HG02798 (cell line): Measurements from ENCODE around the gene MRFAP1L1.
"Not testable (repeated sequence)": the region's sequence is repeated elsewhere in the genome, so short reads cannot be mapped to it uniquely, and the experiment has no call there.

Source experiments
- ATAC-seq: cut with Tn5 transposase; IDR thresholded peaks from one replicate; pipeline ENCODE4 v1.9.1; 2021; ENCODE audit warnings: mild to moderate bottlenecking; ENCODE audit not compliant: unreplicated experiment, poor library complexity

Gene MRFAP1L1

GRCh38 chr4:6739920-6740319, 30.3 kb upstream of the MRFAP1L1 start:
- ATAC-seq = no peak

DNA sequence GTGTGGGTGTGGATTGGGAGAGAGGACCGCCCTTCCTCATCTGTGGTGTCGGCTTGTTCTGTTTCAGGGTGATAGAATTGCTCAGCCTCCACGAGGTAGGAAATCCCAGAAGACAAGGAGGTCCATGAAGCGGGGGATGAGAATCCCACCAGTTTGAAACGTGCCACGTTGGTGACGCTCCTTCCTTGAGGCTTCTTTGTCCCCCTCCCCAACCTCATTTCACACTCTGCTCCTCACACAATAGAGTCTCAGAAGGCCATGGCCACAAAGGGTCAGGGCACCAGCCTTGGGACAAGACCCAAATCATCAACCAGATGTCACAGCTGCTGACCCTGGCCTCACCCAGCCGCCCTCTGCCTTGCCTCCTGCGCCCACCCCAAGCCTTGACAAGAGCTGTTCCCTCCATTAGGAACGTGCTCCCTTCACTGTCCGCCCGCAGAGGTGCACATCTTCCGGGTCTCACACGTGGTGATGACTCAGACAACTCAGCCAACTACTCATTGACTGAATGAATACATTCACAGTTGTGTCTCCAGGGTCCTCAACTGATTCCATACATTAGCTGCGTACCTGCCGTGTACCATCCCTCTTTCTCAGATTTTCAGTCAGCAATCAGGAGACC, 24.6 kb upstream of the MRFAP1L1 start:
- no peak for ATAC-seq

DNA sequence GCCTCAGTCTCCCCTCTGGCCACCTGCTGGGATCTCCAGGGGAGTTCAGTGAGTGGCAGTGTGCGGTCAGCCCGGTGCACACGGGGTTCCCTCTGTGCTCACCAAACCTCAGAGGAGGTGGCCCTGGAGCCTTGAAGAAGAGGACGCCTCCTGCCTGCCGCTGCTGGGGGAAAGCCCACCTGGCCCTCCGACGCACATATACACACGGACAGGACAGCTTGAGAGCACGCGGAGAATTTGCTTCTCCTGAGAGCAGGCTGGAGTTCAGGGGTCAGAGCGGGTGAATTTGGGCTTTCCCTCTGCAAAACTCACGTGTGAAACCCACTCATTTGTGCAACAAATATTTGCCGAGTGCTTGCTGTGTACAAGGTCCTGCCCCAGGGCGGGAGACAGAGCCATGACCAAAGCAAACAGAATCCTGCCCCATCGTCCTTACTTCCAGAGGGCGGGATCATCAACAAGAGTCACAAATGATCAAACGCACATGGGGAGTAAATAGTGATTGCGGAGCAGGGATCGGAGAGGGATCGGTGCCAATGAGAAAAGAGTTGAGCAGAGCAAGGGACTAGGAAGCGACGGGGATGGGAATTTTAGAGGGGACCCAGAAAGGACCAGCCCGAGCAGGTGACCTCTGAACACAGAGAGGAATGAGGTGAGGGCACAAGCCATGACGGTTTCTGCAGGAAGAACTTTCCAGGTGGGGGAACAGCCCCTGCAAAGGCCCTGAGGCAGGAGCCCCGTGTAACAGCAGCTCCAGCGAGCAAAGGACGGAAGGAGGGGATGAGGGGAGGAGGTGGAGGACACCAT, 23.9 kb upstream of the MRFAP1L1 start:
- ATAC-seq = no peak

DNA sequence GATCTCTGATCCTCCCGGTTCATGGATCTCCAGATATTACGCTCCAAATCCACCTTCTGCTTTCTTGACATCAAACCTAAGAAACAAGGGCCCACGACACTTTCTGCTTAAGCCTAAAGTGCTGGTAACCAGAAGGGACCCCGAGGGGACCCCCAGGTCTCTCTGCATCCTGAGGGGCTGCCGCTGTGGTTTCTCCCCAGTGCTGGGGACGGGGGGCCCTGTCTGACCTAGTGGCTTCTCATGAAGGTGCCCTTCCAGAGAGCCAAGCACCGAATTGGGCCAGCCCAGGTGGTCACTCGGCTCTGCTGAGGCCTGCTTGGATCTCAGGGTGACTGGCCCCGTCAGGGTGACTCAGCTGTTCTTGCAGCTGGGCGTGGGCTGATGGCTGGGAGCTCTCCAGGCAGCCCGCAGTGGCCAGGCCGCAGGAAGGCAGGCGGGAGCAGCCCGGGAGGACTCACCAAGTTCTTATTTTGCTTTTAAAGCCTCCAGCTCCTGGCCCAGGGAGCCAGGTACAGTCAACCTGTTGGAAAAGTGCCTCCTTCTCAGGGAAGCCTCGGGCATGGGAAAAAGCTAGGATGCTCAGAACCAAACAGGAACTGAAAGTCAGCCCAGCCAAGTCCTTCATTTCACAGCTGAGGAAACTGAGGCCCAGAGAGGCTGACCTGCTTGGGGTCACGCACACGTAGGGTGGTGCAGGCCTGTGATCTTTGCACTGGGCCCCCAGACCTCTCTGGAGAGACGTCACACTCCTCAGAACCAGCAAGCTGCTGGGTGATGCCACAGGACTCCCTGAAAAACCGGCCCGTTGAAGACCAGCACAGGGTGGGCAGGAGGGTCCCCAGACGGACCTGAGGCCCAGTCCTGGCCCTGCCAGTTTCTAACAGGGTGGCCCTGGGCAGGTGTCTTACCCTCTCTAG, 23.0 kb upstream of the MRFAP1L1 start:
- ATAC-seq = no peak

GRCh38 chr4:6731780-6732179, 22.1 kb upstream of the MRFAP1L1 start:
- ATAC-seq = no peak

- ATAC-seq = no peak
Observed at GRCh38 chr4:6731318-6731675, 21.6 kb upstream of the MRFAP1L1 start.

GRCh38 chr4:6730603-6731317, 21.1 kb upstream of the MRFAP1L1 start:
- no peak for ATAC-seq

GRCh38 chr4:6728320-6729029, 18.8 kb upstream of the MRFAP1L1 start:
- no peak for ATAC-seq

DNA sequence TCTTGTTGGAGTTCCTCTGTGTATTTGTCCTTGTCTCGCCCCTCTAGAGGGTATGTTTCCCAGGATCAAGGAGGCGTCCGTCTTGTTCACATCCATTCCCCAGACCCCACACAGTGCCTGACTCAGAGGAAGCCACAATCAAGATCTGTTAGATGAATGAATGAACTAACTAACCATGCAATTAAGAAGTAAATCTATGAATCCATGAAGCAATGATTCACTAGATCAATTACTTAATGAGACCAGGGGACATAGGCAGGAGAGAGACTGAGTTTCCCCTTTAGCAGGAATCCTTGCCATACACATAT, 18.2 kb upstream of the MRFAP1L1 start:
- ATAC-seq = no peak

DNA sequence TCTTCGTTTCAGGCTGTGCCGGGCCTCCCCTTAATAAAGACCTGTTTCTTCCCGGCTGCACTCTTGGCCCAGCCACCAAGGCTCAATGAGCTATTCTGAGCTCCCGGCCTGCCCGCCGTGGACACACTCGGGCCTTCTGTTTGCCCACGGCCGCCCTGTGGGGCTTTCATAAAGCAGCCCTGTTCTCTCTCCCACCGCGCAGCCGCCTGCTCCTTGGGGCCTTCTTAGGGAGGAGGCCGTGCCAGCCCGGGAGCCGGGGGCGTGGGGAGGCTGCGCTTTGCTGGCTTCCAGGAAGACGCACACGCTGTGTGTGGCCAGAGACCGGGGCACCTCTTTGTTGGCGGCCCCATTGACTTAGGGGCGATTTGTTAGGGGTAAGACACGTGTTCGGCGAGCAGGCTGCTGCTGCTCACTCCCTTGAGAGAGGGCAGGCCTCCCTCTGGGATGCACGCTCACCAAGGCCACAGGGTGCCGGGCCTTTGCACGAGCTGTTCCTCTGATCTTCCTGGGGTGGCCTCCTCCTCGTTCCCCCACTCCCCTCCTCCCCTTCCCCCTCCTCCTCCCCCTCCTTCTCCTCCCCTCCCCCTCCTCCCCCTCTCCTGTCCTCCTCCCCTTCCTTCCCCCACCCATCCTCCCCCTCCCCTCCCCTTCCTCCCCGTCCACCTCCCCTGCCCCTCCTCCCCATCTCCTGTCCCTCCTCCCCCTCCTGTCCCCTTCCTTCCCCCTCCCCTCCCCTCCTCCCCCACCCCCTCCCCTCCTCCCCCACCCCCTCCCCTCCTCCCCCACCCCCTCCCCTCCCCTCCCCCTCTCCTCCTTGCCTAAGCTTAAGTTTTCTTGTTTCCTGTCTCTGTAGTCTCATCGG, 17.6 kb upstream of the MRFAP1L1 start:
- no peak for ATAC-seq

- ATAC-seq = not testable (repeated sequence)
Observed at GRCh38 chr4:6725427-6725961, 15.8 kb upstream of the MRFAP1L1 start.

DNA sequence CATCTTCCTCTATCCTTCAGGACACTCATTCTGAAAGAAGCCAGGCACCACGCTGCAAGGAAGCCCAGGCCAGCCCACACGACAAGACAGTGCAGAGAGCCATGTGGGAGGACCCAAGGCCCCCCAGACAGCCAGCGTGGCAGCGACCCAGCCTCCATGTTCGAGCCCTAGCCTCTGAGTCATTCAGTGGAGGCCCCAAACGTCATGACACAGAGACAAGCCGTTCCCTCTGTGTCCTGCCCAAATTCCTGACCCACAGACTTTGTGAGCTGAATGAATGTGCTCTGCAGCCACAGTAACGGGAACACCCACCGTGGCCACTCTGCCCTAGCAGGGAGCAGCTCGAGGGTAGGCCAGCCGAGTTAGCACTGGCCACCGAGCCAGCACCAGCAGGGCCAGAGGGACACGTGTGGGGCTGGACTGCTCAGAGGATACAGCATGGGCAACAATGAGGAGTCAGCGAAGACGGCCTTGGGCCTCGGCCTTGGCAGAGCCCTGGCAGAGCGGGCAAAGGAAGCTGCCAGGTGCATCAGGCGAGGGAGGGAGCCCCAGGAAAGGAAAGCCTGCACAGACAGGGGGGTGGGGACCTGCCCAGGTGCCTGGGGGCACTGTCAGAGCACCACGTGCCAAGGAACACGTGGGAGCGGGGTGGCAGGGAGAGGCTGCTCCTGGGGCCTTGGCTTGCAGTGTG, 14.9 kb upstream of the MRFAP1L1 start:
- no peak for ATAC-seq

- no peak for ATAC-seq
Observed at GRCh38 chr4:6723851-6724250, 14.2 kb upstream of the MRFAP1L1 start.

- ATAC-seq = no peak
Observed at GRCh38 chr4:6722891-6723290, 13.2 kb upstream of the MRFAP1L1 start.

GRCh38 chr4:6721121-6721520, 11.5 kb upstream of the MRFAP1L1 start:
- no peak for ATAC-seq

GRCh38 chr4:6720202-6720699, 10.6 kb upstream of the MRFAP1L1 start:
- no peak for ATAC-seq

GRCh38 chr4:6719611-6720179, 10.0 kb upstream of the MRFAP1L1 start:
- ATAC-seq = no peak
